Measurements from ENCODE around the gene ATRN. TPM values are rescaled to one million over a fixed set of nuclear protein-coding genes. Genes with fewer than 3 reads are reported as not detected.
"Not testable (repeated sequence)": the region's sequence is repeated elsewhere in the genome, so short reads cannot be mapped to it uniquely, and the experiment has no call there.

Gene ATRN
- total and polyA plus RNA-seq, 2 donors (not counting 3 experiments of a cell fraction or from before 2014, with no cell fraction given), result 32.3 to 33.1 TPM

- no peak overlapping the region for H3K9ac ChIP-seq (replicated peaks; ENCODE audit: extremely low read depth, insufficient read depth, low read length)
- TF ChIP-seq MAX (IDR thresholded peaks at IDR 0.05; ENCODE audit: insufficient read depth, insufficient read length) (no peak), GATA2 (IDR thresholded peaks at IDR 0.05; ENCODE audit: insufficient read depth, insufficient read length, low read depth, low read length) (no peak), CTCF (IDR thresholded peaks at IDR 0.05; ENCODE audit: extremely low read depth in 1 of 2, insufficient read depth in 1 of 2, low read depth in 1 of 2, low read length in 2 of 2) (no peak), POLR2AphosphoS5 (IDR thresholded peaks at IDR 0.05; ENCODE audit: insufficient read depth, low read depth, low read length) (no peak), FOS (IDR thresholded peaks at IDR 0.05; ENCODE audit: borderline replicate concordance, insufficient read depth, low read length) (no peak), JUN (IDR thresholded peaks at IDR 0.05; ENCODE audit: borderline replicate concordance, insufficient read depth, insufficient read length, low read depth) (no peak), EZH2 (IDR thresholded peaks at IDR 0.05; ENCODE audit: borderline replicate concordance, low read depth, low read length, severe bottlenecking) (no peak), POLR2A (IDR thresholded peaks at IDR 0.05; ENCODE audit: low read depth, low read length) (no peak), MYC (IDR thresholded peaks at IDR 0.05; ENCODE audit: low read depth, low read length) (no peak)
- intact Hi-C loops (cut with micrococcal nuclease) (no loop called here), dilution Hi-C loops (cut with MboI; ENCODE audit: extremely low pct_ligation_motif_present, low sequenced_read_pairs) (no loop called here)
- no peak overlapping the region for H3K27ac ChIP-seq (ENCODE audit: insufficient read depth, low read depth, low read length)
- no peaks in the 10 kb centered on the region for H3K9me3 ChIP-seq (replicated peaks; ENCODE audit: control insufficient read depth, insufficient read depth, low read length)
- H3K4me1 ChIP-seq (ENCODE audit: control insufficient read depth, extremely low read depth, insufficient read depth, low read length), result no peaks in the 10 kb centered on the region
- ChIA-PET POLR2A (no interaction called here), CTCF (interaction anchor here (0.7 kb wide), 1 partner anchor 12 kb away, joined by 3 read pairs; no protein-coding TSS in a partner anchor)
- no peaks in the 10 kb centered on the region for H3K27me3 ChIP-seq (ENCODE audit: control insufficient read depth in 2 of 2, insufficient read depth in 2 of 2, low read length in 2 of 2)
- DNase-seq (ENCODE audit: low read depth, low spot score), result no peak
- no peak overlapping the region for H3K4me2 ChIP-seq (ENCODE audit: insufficient read depth, low read length)
- H3K9me1 ChIP-seq (replicated peaks; ENCODE audit: control insufficient read depth, extremely low read depth, insufficient read depth, low read length), result no peaks in the 10 kb centered on the region
- no peak overlapping the region for H2AFZ ChIP-seq (ENCODE audit: low read depth, low read length)
- H4K20me1 ChIP-seq (replicated peaks; ENCODE audit: control insufficient read depth, extremely low read depth, insufficient read depth, low read length), result no peaks in the 10 kb centered on the region
- no peak for FAIRE-seq
- BruUV-seq (replicated peaks), result no TSS peak
- no peak overlapping the region for H3K4me3 ChIP-seq (replicated peaks in 1 of 3; ENCODE audit: insufficient read depth in 1 of 3, low read depth in 1 of 3, low read length in 3 of 3)
- H3K36me3 ChIP-seq (ENCODE audit: control insufficient read depth in 2 of 2, extremely low read depth in 1 of 2, insufficient read depth in 2 of 2, low read length in 2 of 2), result no peaks in the 10 kb centered on the region
- no peaks in the 10 kb centered on the region for H3K79me2 ChIP-seq (ENCODE audit: control insufficient read depth, insufficient read depth, low read length)
Observed at GRCh38 chr20:3521852-3522740, 51.3 kb downstream of the ATRN start.

- H3K79me2 ChIP-seq (ENCODE audit: control insufficient read depth, insufficient read depth, low read length); H3K27me3 ChIP-seq (ENCODE audit: control insufficient read depth in 2 of 2, insufficient read depth in 2 of 2, low read length in 2 of 2); BruUV-seq (replicated peaks); H3K9ac ChIP-seq (replicated peaks; ENCODE audit: extremely low read depth, insufficient read depth, low read length); H3K4me2 ChIP-seq (ENCODE audit: insufficient read depth, low read length); CTCF ChIA-PET; intact Hi-C loops (cut with micrococcal nuclease); H3K27ac ChIP-seq (ENCODE audit: insufficient read depth, low read depth, low read length); H3K4me3 ChIP-seq (replicated peaks in 1 of 3; ENCODE audit: insufficient read depth in 1 of 3, low read depth in 1 of 3, low read length in 3 of 3); FAIRE-seq; DNase-seq (ENCODE audit: low read depth, low spot score); H3K9me1 ChIP-seq (replicated peaks; ENCODE audit: control insufficient read depth, extremely low read depth, insufficient read depth, low read length); H3K4me1 ChIP-seq (ENCODE audit: control insufficient read depth, extremely low read depth, insufficient read depth, low read length); POLR2A ChIA-PET; H3K36me3 ChIP-seq (ENCODE audit: control insufficient read depth in 2 of 2, extremely low read depth in 1 of 2, insufficient read depth in 2 of 2, low read length in 2 of 2); H4K20me1 ChIP-seq (replicated peaks; ENCODE audit: control insufficient read depth, extremely low read depth, insufficient read depth, low read length); dilution Hi-C loops (cut with MboI; ENCODE audit: extremely low pct_ligation_motif_present, low sequenced_read_pairs); H2AFZ ChIP-seq (ENCODE audit: low read depth, low read length); H3K9me3 ChIP-seq (replicated peaks; ENCODE audit: control insufficient read depth, insufficient read depth, low read length): not testable (repeated sequence)
Observed at GRCh38 chr20:3524696-3525095, 53.9 kb downstream of the ATRN start.
